IMR-90 (cell line): ENCODE data around the gene SMIM14. TPM values are rescaled to one million over a fixed set of nuclear protein-coding genes. Genes with fewer than 3 reads are reported as not detected.

ENCODE experiments used
- ATAC-seq: fragments of 200-7000 bp; cut with Tn5 transposase; 2 replicates; pipeline ENCODE4 v1.9.1; 2020; ENCODE audit warnings: low read depth, mild to moderate bottlenecking, moderate library complexity
- Bru-seq: library from RNA; stranded (reverse); fragments of 400-500 nt; gene quantifications from one replicate; lab custom pipeline; 2021; lab: Mats Ljungman, UMichigan
- BruChase-seq, 2 experiments: library from RNA; stranded (reverse); fragments of 400-500 nt; gene quantifications; one replicate each; lab custom pipeline; 2021; lab: Mats Ljungman, UMichigan
- BruUV-seq: library from RNA; stranded (reverse); fragments of 400-500 nt; replicated peaks from 2 replicates; lab custom pipeline; 2021; lab: Mats Ljungman, UMichigan
- CTCF ChIA-PET: fragments of 300-600 bp; formaldehyde crosslinking; extraction: SDS; loops from one replicate; lab custom pipeline; 2021; ENCODE audit warnings: antibody characterized with exemption; lab: Yijun Ruan, JAX
- POLR2A ChIA-PET: fragments of 300-600 bp; sonication (Branson Sonifier 250); formaldehyde crosslinking; loops from one replicate; lab custom pipeline; 2022; ENCODE audit warnings: antibody characterized with exemption; ENCODE audit not compliant: unreplicated experiment; lab: Charles Lee
- DNase-seq: peaks from one replicate; pipeline ENCODE4 v3.0.0; 2013
- H2AFZ ChIP-seq: replicated peaks from 2 replicates; pipeline ENCODE3; 2013; ENCODE audit warnings: low read length, mild to moderate bottlenecking; ENCODE audit not compliant: poor library complexity
- H2AK5ac ChIP-seq: 2 replicates; pipeline ENCODE4 v1.6.1; 2013; ENCODE audit warnings: low read depth, low read length, inconsistent platforms
- H2AK9ac ChIP-seq: replicated peaks from 2 replicates; pipeline ENCODE3; 2013; ENCODE audit warnings: mild to moderate bottlenecking, low read depth, low read length, moderate library complexity; ENCODE audit not compliant: poor library complexity
- H2BK120ac ChIP-seq: 2 replicates; pipeline ENCODE4 v1.6.1; 2013; ENCODE audit warnings: low read depth, low read length, inconsistent platforms
- H2BK15ac ChIP-seq: 3 replicates; pipeline ENCODE4 v1.6.1; 2013; ENCODE audit warnings: low read depth, low read length, inconsistent platforms
- H2BK20ac ChIP-seq: 2 replicates; pipeline ENCODE4 v1.6.1; 2013; ENCODE audit warnings: low read depth, mild to moderate bottlenecking, inconsistent platforms, low read length, moderate library complexity
- H2BK5ac ChIP-seq: 2 replicates; pipeline ENCODE4 v1.6.1; 2013; ENCODE audit warnings: mild to moderate bottlenecking, low read depth, low read length, inconsistent platforms; ENCODE audit not compliant: poor library complexity, severe bottlenecking
- H3K14ac ChIP-seq: replicated peaks from 2 replicates; pipeline ENCODE4 v1.6.1; 2013; ENCODE audit warnings: low read depth, low read length, inconsistent platforms
- H3K18ac ChIP-seq: 2 replicates; pipeline ENCODE4 v1.6.1; 2013; ENCODE audit warnings: low read depth, low read length, control low read depth
- H3K23ac ChIP-seq: 2 replicates; pipeline ENCODE4 v1.6.1; 2013; ENCODE audit warnings: low read depth, low read length, inconsistent platforms
- H3K27ac ChIP-seq: 2 replicates; pipeline ENCODE4 v1.5.1; 2013; ENCODE audit warnings: mild to moderate bottlenecking, control low read depth, low read length; ENCODE audit not compliant: insufficient read depth
- H3K27me3 ChIP-seq: 2 replicates; pipeline ENCODE4 v1.6.1; 2013; ENCODE audit warnings: low read length; ENCODE audit not compliant: control insufficient read depth, insufficient read depth
- H3K36me3 ChIP-seq: 2 replicates; pipeline ENCODE4 v1.6.1; 2013; ENCODE audit warnings: low read length, mixed read lengths; ENCODE audit not compliant: control insufficient read depth, insufficient read depth
- H3K4ac ChIP-seq: 2 replicates; pipeline ENCODE4 v1.6.1; 2013; ENCODE audit warnings: low read depth, low read length, inconsistent platforms
- H3K4me1 ChIP-seq: 2 replicates; pipeline ENCODE4 v1.6.1; 2013; ENCODE audit warnings: low read length, mixed read lengths; ENCODE audit not compliant: control insufficient read depth, insufficient read depth
- H3K4me2 ChIP-seq: 2 replicates; pipeline ENCODE4 v1.6.1; 2013; ENCODE audit warnings: low read depth, mild to moderate bottlenecking, control low read depth, low read length, moderate library complexity
- H3K4me3 ChIP-seq: 2 replicates; pipeline ENCODE4 v1.5.1; 2013; ENCODE audit warnings: low read depth, mild to moderate bottlenecking, control low read depth, low read length, moderate library complexity; ENCODE audit not compliant: insufficient read depth
- H3K56ac ChIP-seq: 2 replicates; pipeline ENCODE4 v1.6.1; 2013; ENCODE audit warnings: low read length, inconsistent platforms; ENCODE audit not compliant: insufficient read depth; ENCODE audit errors: extremely low read depth
- H3K79me1 ChIP-seq, 2 experiments: 2 replicates each; pipeline ENCODE4 v1.6.1; 2013; ENCODE audit warnings: low read length in 2 of 2, inconsistent platforms in 1 of 2, low read depth in 1 of 2
- H3K9ac ChIP-seq: 2 replicates; pipeline ENCODE4 v1.6.1; 2013; ENCODE audit warnings: low read depth, low read length, control low read depth
- H3K9me1 ChIP-seq: 2 replicates; pipeline ENCODE4 v1.6.1; 2013; ENCODE audit warnings: low read length, inconsistent platforms; ENCODE audit not compliant: insufficient read depth
- H3K9me3 ChIP-seq: 2 replicates; pipeline ENCODE4 v1.6.1; 2013; ENCODE audit warnings: low read length; ENCODE audit not compliant: control insufficient read depth, insufficient read depth
- H4K20me1 ChIP-seq: 2 replicates; pipeline ENCODE4 v1.6.1; 2013; ENCODE audit warnings: low read length, inconsistent platforms; ENCODE audit not compliant: insufficient read depth
- H4K5ac ChIP-seq: 2 replicates; pipeline ENCODE4 v1.6.1; 2013; ENCODE audit warnings: mild to moderate bottlenecking, low read depth, low read length, control low read depth
- H4K8ac ChIP-seq, 2 experiments: 2 replicates each; pipeline ENCODE4 v1.6.1; 2013; ENCODE audit warnings: low read depth in 2 of 2, low read length in 2 of 2, control low read depth in 1 of 2, inconsistent platforms in 1 of 2
- H4K91ac ChIP-seq: 2 replicates; pipeline ENCODE4 v1.6.1; 2013; ENCODE audit warnings: low read depth, low read length, inconsistent platforms; ENCODE audit not compliant: insufficient read depth
- CHD1 ChIP-seq: IDR thresholded peaks from 2 replicates; pipeline ENCODE4 v1.6.1; 2012; ENCODE audit warnings: low read depth, low read length, improper control_type of control experiment
- ELK1 ChIP-seq: fragments of 150-350 bp; IDR thresholded peaks from 2 replicates; pipeline ENCODE4 v1.6.1; 2016; ENCODE audit warnings: low read depth, mild to moderate bottlenecking, low read length, moderate library complexity, borderline replicate concordance
- MAFK ChIP-seq: IDR thresholded peaks from 2 replicates; pipeline ENCODE4 v1.6.1; 2012; ENCODE audit warnings: low read depth, low read length, improper control_type of control experiment
- MAZ ChIP-seq: IDR thresholded peaks from 2 replicates; pipeline ENCODE4 v1.6.1; 2012; ENCODE audit warnings: low read depth, mild to moderate bottlenecking, low read length, improper control_type of control experiment, moderate library complexity, borderline replicate concordance
- MXI1 ChIP-seq: IDR thresholded peaks from 2 replicates; pipeline ENCODE4 v1.6.1; 2012; ENCODE audit warnings: low read depth, mild to moderate bottlenecking, low read length, moderate library complexity, borderline replicate concordance
- NFE2L2 ChIP-seq: fragments of 150-350 bp; IDR thresholded peaks from 2 replicates; pipeline ENCODE4 v1.6.1; 2016; ENCODE audit warnings: low read depth, mild to moderate bottlenecking, low read length
- POLR2A ChIP-seq: IDR thresholded peaks from 2 replicates; pipeline ENCODE4 v1.6.1; 2012; ENCODE audit warnings: mild to moderate bottlenecking, low read depth, low read length
- RAD21 ChIP-seq: IDR thresholded peaks from 2 replicates; pipeline ENCODE4 v1.6.1; 2012; ENCODE audit warnings: low read length, improper control_type of control experiment
- RCOR1 ChIP-seq: IDR thresholded peaks from 2 replicates; pipeline ENCODE4 v1.6.1; 2012; ENCODE audit warnings: mild to moderate bottlenecking, low read length, improper control_type of control experiment; ENCODE audit not compliant: insufficient replicate concordance
- RFX5 ChIP-seq: IDR thresholded peaks from 2 replicates; pipeline ENCODE4 v1.8.0; 2012; ENCODE audit warnings: low read depth, mild to moderate bottlenecking, low read length, moderate library complexity
- SMC3 ChIP-seq: fragments of 150-350 bp; IDR thresholded peaks from 2 replicates; pipeline ENCODE4 v1.6.1; 2016; ENCODE audit warnings: low read depth, mild to moderate bottlenecking, antibody characterized with exemption, low read length, moderate library complexity
- USF2 ChIP-seq: fragments of 150-350 bp; IDR thresholded peaks from 2 replicates; pipeline ENCODE4 v1.6.1; 2017; ENCODE audit warnings: mild to moderate bottlenecking, antibody characterized with exemption, low read length, low read depth
- WGBS, 2 experiments: methylation state at CpG; one replicate each; pipeline versions ENCODE4 v1.1.5 to v1.1.7; 2013; ENCODE audit warnings: missing lambda C conversion rate in 2 of 2; ENCODE audit not compliant: insufficient read length in 1 of 2; ENCODE audit errors: extremely low coverage in 2 of 2; 5-methylcytosine and 5-hydroxymethylcytosine counted together
- dilution Hi-C: fragments of 300-500 bp; cut with HindIII; formaldehyde crosslinking; loops from one replicate; pipeline ENCODE4 v1.14.3; 2018; ENCODE audit warnings: low sequenced_read_pairs; ENCODE audit not compliant: unreplicated experiment
- in situ Hi-C: fragments of 300-500 bp; cut with MboI; formaldehyde crosslinking; loops from 3 replicates; pipeline ENCODE4 v1.14.3; 2019; ENCODE audit warnings: low sequenced_read_pairs, inconsistent platforms, mixed read lengths
- intact Hi-C: fragments of 100-400 bp; cut with micrococcal nuclease; formaldehyde crosslinking; loops from 2 replicates; pipeline ENCODE4 v1.10.0; 2022
- long read RNA-seq: library from polyadenylated mRNA; unstranded; transcript quantifications from one replicate; pipeline ENCODE4 v2.0.0, GENCODE V29; 2021; ENCODE audit not compliant: unreplicated experiment
- polyA plus RNA-seq, 3 experiments: library from polyadenylated mRNA; depleted of rRNA; stranded (reverse); fragments of >200 nt; gene quantifications; 2 replicates each; pipeline ENCODE4 v1.2.3, GENCODE V29; 2012; ENCODE audit warnings: low replicate concordance in 1 of 3
- total RNA-seq: library from RNA; depleted of rRNA; stranded (reverse); fragments of >200 nt; gene quantifications from 2 replicates; pipeline ENCODE4 v1.2.3, GENCODE V29; 2012; rRNA removed

SMIM14 gene
- 15.6 and 30.8 TPM in 2 replicates for total RNA-seq
- 18.7 and 20.9 TPM in 2 replicates for polyA plus RNA-seq (2012; rRNA removed)
- 3.0 and 3.8 TPM in 2 replicates for polyA plus RNA-seq (2012; cell fraction: cytosol; rRNA removed)
- polyA plus RNA-seq (2012; cell fraction: nucleus; rRNA removed; ENCODE audit: low replicate concordance) = 0.45 and 4.4 TPM in 2 replicates
- percentile 74 among the genes with signal in this experiment for Bru-seq, nascent RNA
- BruChase-seq, experiment 1, labeled RNA remaining after a 6-hour chase = percentile 91 among the genes with signal in this experiment
- BruChase-seq, experiment 2, labeled RNA remaining after a 2-hour chase = percentile 81 among the genes with signal in this experiment
- long read RNA-seq, full-length matches to known transcripts = 129 of 138 reads
- long read RNA-seq, partial matches to known transcripts = 0 of 138 reads
- long read RNA-seq, other reads (novel, unspliced or antisense) = 9 of 138 reads

- in situ Hi-C loops (loop anchor here (10.0 kb wide), 1 partner anchor 114 kb away; the partner anchor contains the start of gene UGDH), intact Hi-C loops (loop anchor here (1.0 to 2.0 kb wide), 5 partner anchors 16 to 338 kb away; partner anchors contain the start of genes PDS5A and UGDH), dilution Hi-C loops (no loop called here)
- Histone ChIP-seq H3K4me1 (no peaks in the 10 kb centered on the region; the same call in 1 of the 2 replicates), H4K5ac (peak within 1 kb of the TSS; percentile 73), H2BK5ac (peak within 1 kb of the TSS; percentile 92), H3K79me1 (peaks cover 0 to 31% of the 10 kb centered on the region in 2 experiments; a peak in 2 of 4 replicates), H3K14ac (peak within 1 kb of the TSS; percentile 99), H3K9me1 (no peaks in the 10 kb centered on the region), H3K36me3 (no peaks in the 10 kb centered on the region), H3K9me3 (no peaks in the 10 kb centered on the region), H4K20me1 (no peaks in the 10 kb centered on the region), H3K4ac (peak within 1 kb of the TSS; percentile 89), H3K27ac (peak within 1 kb of the TSS; percentile 88), H2AK5ac (peak within 1 kb of the TSS; percentile 70), H3K9ac (peak within 1 kb of the TSS; percentile 98), H3K56ac (peak within 1 kb of the TSS; percentile 100), H2AK9ac (peak within 1 kb of the TSS; percentile 97), H2BK15ac (peak within 1 kb of the TSS; percentile 86; the same call in 1 of the 3 replicates), H4K91ac (peak within 1 kb of the TSS; percentile 89), H4K8ac (peak within 1 kb of the TSS; percentile 93 to 96), H3K4me2 (peak within 1 kb of the TSS; percentile 96), H3K4me3 (peak within 1 kb of the TSS; percentile 87), H2BK20ac (peak within 1 kb of the TSS; percentile 50), H2AFZ (peak within 1 kb of the TSS; percentile 90), H2BK120ac (peak within 1 kb of the TSS; percentile 85), H3K23ac (peak within 1 kb of the TSS; percentile 98), H3K18ac (peak within 1 kb of the TSS; percentile 87), H3K27me3 (no peaks in the 10 kb centered on the region)
- ChIA-PET POLR2A (interaction anchor here (0.5 to 1.9 kb wide), 5 partner anchors 56 to 306 kb away, joined by 3 to 8 read pairs (median 6); partner anchors contain the start of genes UBE2K and UGDH), CTCF (interaction anchor here (1.7 kb wide), 1 partner anchor 169 kb away, joined by 9 read pairs; no protein-coding TSS in a partner anchor)
- peak; percentile 98 for DNase-seq
- ATAC-seq = peak; percentile 96
- 0% methylated on average over 43 of the region's 75 CpGs; no CpG with 5 or more reads in 1 of the 2 experiments for WGBS, 2 experiments
- no TSS peak for BruUV-seq
- TF ChIP-seq POLR2A = peak; percentile 98
- no peak for TF ChIP-seq RCOR1
- 0 out of 2 replicates have a peak, but pooled peaks have one; percentile 24 for TF ChIP-seq RFX5
- TF ChIP-seq NFE2L2 = 0 out of 2 replicates have a peak, but pooled peaks have one; percentile 9
- no peak for TF ChIP-seq USF2
- TF ChIP-seq ELK1 = no peak
- peak; percentile 26; the same call in 1 of the 2 replicates for TF ChIP-seq RAD21
- peak; percentile 87; the same call in 1 of the 2 replicates for TF ChIP-seq MAZ
- no peak; the same call in 1 of the 2 replicates for TF ChIP-seq CHD1
- no peak for TF ChIP-seq MAFK
- peak; percentile 22; the same call in 1 of the 2 replicates for TF ChIP-seq SMC3
- TF ChIP-seq MXI1 = peak; percentile 68; the same call in 1 of the 2 replicates
These were observed at the start of gene SMIM14 for GRCh38 chr4:39638354-39639239. Gene SMIM14 (minus strand): TSS chr4:39638865. CDS start chr4:39605145, 33,720 bp downstream.
